Stimulated activated CD4-positive, alpha-beta T cell treated with anti-CD3 and anti-CD28 coated beads, Interleukin-1b, Interleukin-23, amount 100 ng/mL, for 24 hours (primary cell): ENCODE data around the gene DISC1.
A peak's percentile ranks its signal among the peaks of the same experiment; 100 is the strongest.
"Not testable (repeated sequence)": the region's sequence is repeated elsewhere in the genome, so short reads cannot be mapped to it uniquely, and the experiment has no call there.

Source experiments
- DNase-seq, 4 experiments: peaks; one replicate each; pipeline ENCODE4 v3.0.0-alpha.2; 2020; ENCODE audit warnings: low read depth in 4 of 4, low spot score in 1 of 4

The DISC1 gene

GRCh38 chr1:231626535-231626950 lies at the start of gene DISC1:
TSS of gene DISC1 (plus strand) at chr1:231626790. CDS start at chr1:231626868, 78 bp downstream.
- DNase-seq, result peak in 3 of 4 experiments; percentile 26 to 51 (median 41)

GRCh38 chr1:231576804-231577718 lies 49.5 kb upstream of the DISC1 start:
- no peak for DNase-seq

GRCh38 chr1:231580874-231581273 lies 45.7 kb upstream of the DISC1 start:
- DNase-seq, result no peak

GRCh38 chr1:231581859-231582258 lies 44.7 kb upstream of the DISC1 start:
- DNase-seq, result no peak

GRCh38 chr1:231583376-231583775 lies 43.2 kb upstream of the DISC1 start:
- DNase-seq, result no peak

- DNase-seq, result no peak
Observed at GRCh38 chr1:231584117-231584516, 42.5 kb upstream of the DISC1 start.

- DNase-seq, result no peak
Observed at GRCh38 chr1:231584921-231585320, 41.7 kb upstream of the DISC1 start.

- DNase-seq, result no peak
Observed at GRCh38 chr1:231590453-231591198, 36.0 kb upstream of the DISC1 start.

GRCh38 chr1:231591466-231591865 lies 35.1 kb upstream of the DISC1 start:
- no peak for DNase-seq

- no peak for DNase-seq
Observed at GRCh38 chr1:231592809-231593208, 33.8 kb upstream of the DISC1 start.

- DNase-seq, result not testable (repeated sequence)
Observed at GRCh38 chr1:231593264-231593663, 33.3 kb upstream of the DISC1 start.

- DNase-seq, result no peak
Observed at GRCh38 chr1:231594123-231594522, 32.5 kb upstream of the DISC1 start.

GRCh38 chr1:231594749-231595148 lies 31.8 kb upstream of the DISC1 start:
- no peak for DNase-seq

- DNase-seq, result no peak
Observed at GRCh38 chr1:231596337-231596791, 30.2 kb upstream of the DISC1 start.

- DNase-seq, result no peak
Observed at GRCh38 chr1:231597971-231598370, 28.6 kb upstream of the DISC1 start.

GRCh38 chr1:231600458-231600976 lies 26.1 kb upstream of the DISC1 start:
- DNase-seq, result no peak

GRCh38 chr1:231601824-231602672 lies 24.5 kb upstream of the DISC1 start:
- no peak for DNase-seq

GRCh38 chr1:231602673-231602984 lies 24.0 kb upstream of the DISC1 start:
- no peak for DNase-seq

- no peak for DNase-seq
Observed at GRCh38 chr1:231603598-231604275, 22.9 kb upstream of the DISC1 start.

- DNase-seq, result no peak
Observed at GRCh38 chr1:231604276-231604621, 22.3 kb upstream of the DISC1 start.
